ENCODE results near the gene RNF227.

GRCh38 chr17:7882068-7882467 is 34.0 kb downstream of the RNF227 start:
- TF ChIP-seq CTCF (conservative IDR thresholded peaks at IDR 0.05; ENCODE audit: low read depth, low read length) (no peak), EZH2 (IDR thresholded peaks at IDR 0.05; ENCODE audit: borderline replicate concordance, low read depth, low read length, poor library complexity, severe bottlenecking) (no peak)

Measured in A673 (cell line).